CD4-positive, alpha-beta T cell treated with Interferon gamma for 1 hour (primary cell): ENCODE data around the gene VAMP2.

Experiments
- DNase-seq: peaks from one replicate; pipeline ENCODE4 v3.0.0-alpha.2; 2020

Gene VAMP2

GRCh38 chr17:8153957-8154607 lies 8.7 kb downstream of the VAMP2 start:
- DNase-seq = peak; percentile 95

- DNase-seq = peak; percentile 61
Measured at GRCh38 chr17:8153525-8153956, 9.2 kb downstream of the VAMP2 start.

- DNase-seq = no peak
Measured at GRCh38 chr17:8153031-8153451, 9.7 kb downstream of the VAMP2 start.

- peak; percentile 94 for DNase-seq
Measured at GRCh38 chr17:8152112-8152775, 10.5 kb downstream of the VAMP2 start, which contains the start of gene PER1. Gene PER1 (minus strand): TSS chr17:8152404. CDS start chr17:8150706, 1,698 bp downstream.

- DNase-seq = peak; percentile 50
Measured at GRCh38 chr17:8151641-8152111, 11.1 kb downstream of the VAMP2 start.

GRCh38 chr17:8151120-8151640 lies 11.6 kb downstream of the VAMP2 start:
- DNase-seq = peak; percentile 94

- no peak for DNase-seq
Measured at GRCh38 chr17:8150194-8151119, 12.3 kb downstream of the VAMP2 start.

- DNase-seq = no peak
Measured at GRCh38 chr17:8149419-8150193, 13.1 kb downstream of the VAMP2 start.

GRCh38 chr17:8148560-8148959 lies 14.2 kb downstream of the VAMP2 start:
- DNase-seq = no peak

- no peak for DNase-seq
Measured at GRCh38 chr17:8147805-8148404, 14.8 kb downstream of the VAMP2 start.

- no peak for DNase-seq
Measured at GRCh38 chr17:8147141-8147804, 15.5 kb downstream of the VAMP2 start.

GRCh38 chr17:8146381-8147140 lies 16.2 kb downstream of the VAMP2 start:
- DNase-seq = no peak

GRCh38 chr17:8145811-8146210 lies 16.9 kb downstream of the VAMP2 start:
- no peak for DNase-seq

GRCh38 chr17:8144401-8145231 lies 18.1 kb downstream of the VAMP2 start:
- DNase-seq = no peak

- DNase-seq = no peak
Measured at GRCh38 chr17:8143581-8144400, 19.0 kb downstream of the VAMP2 start.

GRCh38 chr17:8142887-8143580 lies 19.7 kb downstream of the VAMP2 start:
- DNase-seq = no peak

- no peak for DNase-seq
Measured at GRCh38 chr17:8142158-8142886, 20.4 kb downstream of the VAMP2 start.
